Neuronal stem cell (in vitro differentiated cells): Measurements from ENCODE around the gene RBM12.

Experiments used
- DNase-seq: peaks from one replicate; pipeline ENCODE4 v3.0.0-alpha.2; 2013; ENCODE audit warnings: low spot score
- H2AFZ ChIP-seq: one replicate; pipeline ENCODE4 v1.6.1; 2013; ENCODE audit warnings: mild to moderate bottlenecking, low read length, inconsistent platforms
- H2AK5ac ChIP-seq: 2 replicates; pipeline ENCODE4 v1.6.1; 2013; ENCODE audit warnings: low read depth, mild to moderate bottlenecking, inconsistent platforms, low read length, moderate library complexity, mixed read lengths
- H2BK120ac ChIP-seq: 2 replicates; pipeline ENCODE4 v1.6.1; 2013; ENCODE audit warnings: low read depth, mild to moderate bottlenecking, inconsistent platforms, low read length, moderate library complexity, mixed read lengths
- H2BK12ac ChIP-seq: one replicate; pipeline ENCODE4 v1.6.1; 2013; ENCODE audit warnings: low read length, inconsistent platforms
- H2BK15ac ChIP-seq: 2 replicates; pipeline ENCODE4 v1.6.1; 2013; ENCODE audit warnings: mild to moderate bottlenecking, low read length, inconsistent platforms, mixed read lengths
- H2BK5ac ChIP-seq: one replicate; pipeline ENCODE4 v1.6.1; 2013; ENCODE audit warnings: inconsistent platforms, mild to moderate bottlenecking, low read length, moderate library complexity
- H3K14ac ChIP-seq: one replicate; pipeline ENCODE4 v1.6.1; 2013; ENCODE audit warnings: low read length, inconsistent platforms
- H3K18ac ChIP-seq: 2 replicates; pipeline ENCODE4 v1.6.1; 2013; ENCODE audit warnings: low read length, inconsistent platforms
- H3K23ac ChIP-seq: 2 replicates; pipeline ENCODE4 v1.6.1; 2013; ENCODE audit warnings: low read depth, mild to moderate bottlenecking, mixed read lengths, low read length, inconsistent platforms; ENCODE audit not compliant: poor library complexity
- H3K27ac ChIP-seq: replicated peaks from 3 replicates; pipeline ENCODE4 v1.5.1; 2013; ENCODE audit warnings: low read length, inconsistent platforms
- H3K27me3 ChIP-seq, 3 experiments: 2 replicates each; pipeline ENCODE4 v1.6.1; 2013; ENCODE audit warnings: low read length in 3 of 3, mild to moderate bottlenecking in 2 of 3, inconsistent platforms in 1 of 3, low read depth in 1 of 3, mixed read lengths in 1 of 3, moderate library complexity in 1 of 3; ENCODE audit not compliant: control insufficient read depth in 3 of 3, insufficient read depth in 3 of 3
- H3K36me3 ChIP-seq, 2 donors: replicated peaks in 1 of 2; 2 replicates each; pipeline ENCODE4 v1.6.1; 2013; ENCODE audit warnings: low read length in 2 of 2; ENCODE audit not compliant: control insufficient read depth in 2 of 2, insufficient read depth in 2 of 2
- H3K4ac ChIP-seq: 2 replicates; pipeline ENCODE4 v1.6.1; 2013; ENCODE audit warnings: inconsistent platforms, mild to moderate bottlenecking, low read length, moderate library complexity
- H3K4me1 ChIP-seq, 2 donors: 1 replicate in 1 of 2; 2 replicates in 1 of 2; pipeline ENCODE4 v1.6.1; 2013; ENCODE audit warnings: low read length in 2 of 2, low read depth in 1 of 2; ENCODE audit not compliant: control insufficient read depth in 2 of 2, insufficient read depth in 1 of 2
- H3K4me2 ChIP-seq: one replicate; pipeline ENCODE4 v1.6.1; 2013; ENCODE audit warnings: mild to moderate bottlenecking, low read length, inconsistent platforms; ENCODE audit not compliant: insufficient read depth, poor library complexity, severe bottlenecking
- H3K4me3 ChIP-seq, 2 donors: 2 replicates each; pipeline ENCODE4 v1.5.1; 2013; ENCODE audit warnings: low read length in 2 of 2, mild to moderate bottlenecking in 2 of 2, inconsistent platforms in 1 of 2, moderate library complexity in 1 of 2
- H3K79me1 ChIP-seq: one replicate; pipeline ENCODE4 v1.6.1; 2013; ENCODE audit warnings: low read depth, mild to moderate bottlenecking, inconsistent platforms, low read length, moderate library complexity
- H3K9ac ChIP-seq: one replicate; pipeline ENCODE4 v1.6.1; 2013; ENCODE audit warnings: mild to moderate bottlenecking, low read depth, low read length, inconsistent platforms; ENCODE audit not compliant: poor library complexity
- H3K9me3 ChIP-seq, 2 donors: replicated peaks in 1 of 2; 2 replicates each; pipeline versions ENCODE3 to v1.6.1; 2013; ENCODE audit warnings: low read length in 2 of 2, mild to moderate bottlenecking in 2 of 2, inconsistent platforms in 1 of 2, low read depth in 1 of 2, mixed read lengths in 1 of 2, moderate library complexity in 1 of 2; ENCODE audit not compliant: control insufficient read depth in 2 of 2, insufficient read depth in 1 of 2
- H4K8ac ChIP-seq: one replicate; pipeline ENCODE4 v1.6.1; 2013; ENCODE audit warnings: low read depth, mild to moderate bottlenecking, inconsistent platforms, low read length, moderate library complexity
- H4K91ac ChIP-seq: one replicate; pipeline ENCODE4 v1.6.1; 2013; ENCODE audit warnings: low read length, low read depth, mild to moderate bottlenecking, inconsistent platforms; ENCODE audit not compliant: poor library complexity
- WGBS, 2 donors: extraction: QIAGEN DNeasy Blood & Tissue Kit; methylation state at CpG; one replicate each; pipeline ENCODE4 v1.1.7; 2013; ENCODE audit warnings: missing lambda C conversion rate in 2 of 2, mixed read lengths in 1 of 2; ENCODE audit not compliant: insufficient read length in 2 of 2, insufficient replicate concordance in 1 of 2; ENCODE audit errors: extremely low coverage in 2 of 2; 5-methylcytosine and 5-hydroxymethylcytosine counted together

The RBM12 gene

DNA sequence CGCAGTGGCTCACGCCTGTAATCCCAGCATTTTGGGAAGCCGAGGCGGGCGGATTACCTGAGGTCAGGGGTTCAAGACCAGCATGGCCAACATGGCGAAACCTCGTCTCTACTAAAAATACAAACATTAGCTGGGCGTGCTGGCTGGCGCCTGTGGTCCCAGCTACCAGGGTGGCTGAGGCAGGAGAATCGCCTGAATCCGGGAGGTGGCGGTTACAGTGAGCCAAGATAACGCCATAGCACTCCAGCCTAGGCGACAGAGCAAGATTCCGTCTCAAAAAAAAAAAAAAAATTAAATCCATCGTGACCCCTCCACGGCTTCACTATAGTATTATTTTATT lies 1.2 kb upstream of the RBM12 start:
- whole genome bisulfite sequencing, 2 donors, result no CpG with 5 or more reads among the region's 17 CpGs
- no peak overlapping the region for H4K91ac ChIP-seq
- H2BK15ac ChIP-seq, result no peak overlapping the region
- H3K27me3 ChIP-seq, result no peaks in the 10 kb centered on the region
- no peaks in the 10 kb centered on the region for H3K9me3 ChIP-seq
- H3K18ac ChIP-seq, result no peak overlapping the region
- no peak overlapping the region for H3K14ac ChIP-seq
- H3K4me2 ChIP-seq, result no peak overlapping the region
- no peak overlapping the region for H3K27ac ChIP-seq
- H3K9ac ChIP-seq, result peak overlapping the region; percentile 51
- H3K4ac ChIP-seq, result no peak overlapping the region
- no peak overlapping the region for H2AFZ ChIP-seq
- no peak overlapping the region for H2AK5ac ChIP-seq
- peaks cover 0 to 33% of the 10 kb centered on the region in 2 donors for H3K36me3 ChIP-seq
- no peak overlapping the region for H2BK12ac ChIP-seq
- peaks cover 3 to 7% of the 10 kb centered on the region in 2 donors for H3K4me1 ChIP-seq
- no peak overlapping the region for H2BK5ac ChIP-seq
- no peaks in the 10 kb centered on the region for H3K79me1 ChIP-seq
- no peak overlapping the region for H2BK120ac ChIP-seq
- no peak overlapping the region for H3K4me3 ChIP-seq
- no peak overlapping the region for H4K8ac ChIP-seq
- no peak overlapping the region for H3K23ac ChIP-seq
- no peak for DNase-seq

DNA sequence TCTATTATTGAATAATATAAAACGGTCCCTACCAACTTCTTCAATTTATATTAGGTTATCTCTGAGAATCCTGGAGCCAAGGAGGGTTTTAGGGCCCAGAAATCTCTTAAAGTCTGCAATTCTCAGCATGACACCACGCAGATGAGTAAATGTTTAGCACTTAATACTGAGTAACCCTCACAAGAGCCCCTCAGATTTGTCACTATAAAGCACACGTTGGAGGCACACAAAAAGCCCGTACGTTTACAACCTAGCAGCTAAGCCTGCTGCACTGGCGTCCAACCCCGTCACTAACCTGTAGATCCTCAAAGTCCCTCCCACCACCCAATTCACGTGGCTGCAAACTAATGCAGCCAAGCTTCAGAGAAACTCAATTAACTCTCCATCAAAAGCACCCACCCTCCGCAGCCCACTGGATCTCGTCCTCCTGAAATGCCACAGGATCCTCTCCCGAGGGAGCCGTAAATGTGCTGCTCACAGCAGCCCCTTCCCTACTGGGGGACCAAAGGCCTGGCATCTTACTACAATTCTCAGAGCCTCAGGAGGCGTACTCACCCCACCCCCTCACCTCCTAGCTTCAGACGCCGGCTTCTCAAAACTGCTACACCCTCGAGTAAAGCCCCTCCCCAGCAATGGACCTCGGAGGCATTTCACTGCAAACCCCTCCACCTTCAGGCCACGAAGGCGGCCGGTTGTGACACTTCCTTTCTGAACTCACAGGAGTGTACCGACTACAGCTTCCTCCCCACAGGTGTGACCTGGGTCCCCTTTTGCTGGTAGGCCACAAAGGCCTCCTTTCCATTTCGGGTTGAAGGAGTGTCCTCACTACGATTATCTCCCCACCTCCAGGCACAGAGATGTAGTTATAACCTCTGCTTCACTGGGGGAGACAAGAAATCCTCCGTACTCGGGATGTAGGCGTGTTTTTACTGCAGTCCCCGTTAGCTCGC lies 909 bp downstream of the RBM12 start:
- Histone ChIP-seq H3K27me3 (no peaks in the 10 kb centered on the region), H2AK5ac (peak overlapping the region; percentile 42), H3K14ac (no peak overlapping the region), H2BK120ac (no peak overlapping the region), H3K79me1 (no peaks in the 10 kb centered on the region), H2BK15ac (no peak overlapping the region), H3K18ac (peak overlapping the region; percentile 98), H3K36me3 (peaks cover 0 to 18% of the 10 kb centered on the region in 2 donors), H3K9me3 (peaks cover 0 to 12% of the 10 kb centered on the region in 2 donors), H3K9ac (peak overlapping the region; percentile 99), H3K27ac (peak overlapping the region; percentile 82), H2BK12ac (no peak overlapping the region), H3K23ac (peak overlapping the region; percentile 97), H3K4me3 (peak overlapping the region; percentile 91 to 93), H4K8ac (peak overlapping the region; percentile 83), H3K4me1 (peaks cover 3 to 7% of the 10 kb centered on the region in 2 donors), H2AFZ (peak overlapping the region; percentile 82), H4K91ac (no peak overlapping the region), H3K4ac (no peak overlapping the region), H2BK5ac (peak overlapping the region; percentile 96), H3K4me2 (peak overlapping the region; percentile 66)
- DNase-seq, result peak; percentile 33
- no CpG with 5 or more reads among the region's 28 CpGs for WGBS, 2 donors

DNA sequence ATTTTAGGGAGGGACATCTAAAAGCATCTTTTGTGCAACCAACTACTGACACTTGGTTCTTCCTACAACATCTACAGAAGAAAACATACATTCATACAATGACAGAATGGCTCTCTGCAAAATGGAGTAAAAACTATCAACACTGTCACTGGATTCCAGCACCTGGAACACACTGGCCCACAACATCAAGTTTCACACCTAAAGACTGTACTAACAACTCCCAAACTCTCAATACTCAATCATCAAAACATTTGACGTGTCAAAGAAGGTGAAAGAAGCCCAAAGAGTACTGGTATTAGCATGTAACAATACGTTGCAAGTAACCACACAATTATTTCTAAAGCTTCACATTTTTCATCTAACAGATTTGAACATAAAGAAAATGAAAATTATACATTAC lies 2.1 kb downstream of the RBM12 start:
- Histone ChIP-seq H2AK5ac (no peak overlapping the region), H3K14ac (no peak overlapping the region), H3K79me1 (no peaks in the 10 kb centered on the region), H3K9me3 (peaks cover 0 to 13% of the 10 kb centered on the region in 2 donors), H2BK120ac (no peak overlapping the region), H3K9ac (no peak overlapping the region), H3K36me3 (peaks cover 0 to 19% of the 10 kb centered on the region in 2 donors), H4K8ac (no peak overlapping the region), H3K27ac (no peak overlapping the region), H2BK12ac (no peak overlapping the region), H3K18ac (no peak overlapping the region), H3K27me3 (no peaks in the 10 kb centered on the region), H3K4me1 (peaks cover 3 to 7% of the 10 kb centered on the region in 2 donors), H3K4ac (no peak overlapping the region), H2BK15ac (no peak overlapping the region), H2AFZ (no peak overlapping the region), H3K4me3 (peak overlapping the region in 1 of 2 donors; percentile 91), H3K4me2 (no peak overlapping the region), H3K23ac (no peak overlapping the region), H2BK5ac (no peak overlapping the region), H4K91ac (no peak overlapping the region)
- DNase-seq, result no peak
- no CpG with 5 or more reads among the region's 2 CpGs for WGBS, 2 donors

DNA sequence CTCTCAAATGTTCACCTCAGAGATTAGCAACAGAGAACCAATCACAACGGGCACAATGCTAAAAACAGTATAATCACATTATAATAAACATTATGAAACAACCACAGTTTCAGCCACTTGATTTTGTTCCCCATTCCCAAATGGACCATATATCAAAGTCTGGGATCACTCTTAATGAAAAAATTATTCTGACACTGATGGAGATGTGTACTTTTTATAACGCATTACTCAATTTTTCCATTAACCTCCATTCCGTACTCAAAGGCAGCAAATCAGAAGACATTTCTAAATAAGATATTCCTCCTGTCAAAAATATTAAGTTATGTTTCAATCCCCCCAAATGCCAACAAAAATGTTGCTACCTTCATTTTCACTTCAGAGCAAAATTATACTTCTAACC lies 2.8 kb downstream of the RBM12 start:
- no peak overlapping the region for H3K27ac ChIP-seq
- peaks cover 3 to 7% of the 10 kb centered on the region in 2 donors for H3K4me1 ChIP-seq
- no peaks in the 10 kb centered on the region for H3K79me1 ChIP-seq
- no peak overlapping the region for H2AK5ac ChIP-seq
- no peak overlapping the region for H2AFZ ChIP-seq
- H2BK5ac ChIP-seq, result no peak overlapping the region
- no peak overlapping the region for H2BK12ac ChIP-seq
- peaks cover 0 to 25% of the 10 kb centered on the region in 2 donors for H3K36me3 ChIP-seq
- no peak overlapping the region for H2BK120ac ChIP-seq
- peak overlapping the region in 1 of 2 donors; percentile 91 for H3K4me3 ChIP-seq
- peaks cover 0 to 13% of the 10 kb centered on the region in 2 donors for H3K9me3 ChIP-seq
- H3K4ac ChIP-seq, result no peak overlapping the region
- no peak overlapping the region for H3K9ac ChIP-seq
- no peak overlapping the region for H3K18ac ChIP-seq
- H4K91ac ChIP-seq, result no peak overlapping the region
- DNase-seq, result no peak
- no peak overlapping the region for H4K8ac ChIP-seq
- H2BK15ac ChIP-seq, result no peak overlapping the region
- WGBS, 2 donors, result no CpG with 5 or more reads among the region's 3 CpGs
- no peak overlapping the region for H3K23ac ChIP-seq
- no peak overlapping the region for H3K14ac ChIP-seq
- H3K27me3 ChIP-seq, result no peaks in the 10 kb centered on the region
- H3K4me2 ChIP-seq, result no peak overlapping the region
